CD4-positive, alpha-beta T cell treated with Interleukin-17A for 4 hours (primary cell): ENCODE data around the gene RAPGEF1.
"Not testable (repeated sequence)": the region's sequence is repeated elsewhere in the genome, so short reads cannot be mapped to it uniquely, and the experiment has no call there.

Experiments
- DNase-seq: peaks from one replicate; pipeline ENCODE4 v3.0.0-alpha.2; 2020; ENCODE audit warnings: mixed read lengths

Gene RAPGEF1

DNA sequence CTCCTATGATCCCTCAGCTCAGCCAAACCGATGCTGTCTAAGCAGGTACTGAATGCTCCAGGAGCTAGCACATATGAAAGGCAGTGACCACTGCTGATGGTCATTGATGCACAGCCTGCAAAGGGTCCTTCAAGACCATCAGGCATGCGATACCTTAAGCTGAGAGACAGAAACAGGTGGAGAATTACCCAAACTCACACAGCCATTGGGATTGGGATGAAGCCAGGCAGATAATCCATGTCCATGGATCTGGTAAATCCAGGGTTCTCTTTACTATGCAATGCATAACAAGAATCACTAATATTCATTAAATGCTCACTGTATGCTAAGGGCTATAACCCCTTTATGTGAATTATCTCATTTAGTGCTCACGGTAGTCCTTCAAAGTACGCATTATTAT, 36.2 kb downstream of the RAPGEF1 start:
- DNase-seq, result no peak

DNA sequence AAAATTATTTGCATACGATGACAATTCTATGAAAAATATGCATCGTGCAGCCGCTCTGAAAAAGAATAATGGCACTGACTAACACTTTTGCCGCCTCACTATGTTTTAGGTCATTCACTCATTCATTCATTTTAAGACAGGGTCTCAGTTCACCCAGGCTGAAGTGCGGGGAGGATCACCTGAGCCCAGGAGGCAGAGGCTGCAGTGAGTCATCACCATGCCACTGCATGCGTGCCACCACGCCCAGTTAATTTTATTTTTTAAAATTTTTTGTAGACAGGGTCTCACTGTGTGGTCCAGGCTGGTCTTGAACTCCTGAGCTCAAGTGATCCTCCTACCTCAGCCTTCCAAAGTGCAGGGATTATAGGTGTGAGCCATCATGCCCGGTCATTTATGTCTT, 37.0 kb downstream of the RAPGEF1 start:
- no peak for DNase-seq

DNA sequence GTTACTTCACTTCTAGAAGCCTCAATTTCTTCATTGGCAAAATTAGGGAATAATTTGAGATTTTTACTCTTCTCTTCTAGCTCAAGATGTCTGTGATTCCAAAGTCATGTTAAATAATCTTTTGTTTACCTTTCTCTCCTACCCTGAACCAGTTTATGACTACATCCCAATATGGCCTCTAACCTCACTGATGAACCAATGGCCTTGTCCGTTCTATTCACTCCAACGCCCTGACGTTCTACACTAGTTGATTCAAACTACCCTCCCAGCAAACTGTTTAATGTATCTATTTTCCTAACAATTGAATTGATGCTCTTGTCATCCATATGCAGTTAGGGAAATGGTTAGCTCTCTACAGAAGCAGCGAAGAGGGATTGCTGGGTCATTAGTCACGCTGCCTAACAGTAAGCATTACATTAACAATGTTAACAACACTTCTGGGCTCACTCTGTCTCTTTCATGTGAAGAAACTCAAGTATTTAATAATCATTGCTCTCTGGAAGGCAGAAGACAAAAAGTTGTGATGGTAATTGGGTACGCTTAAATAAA, 38.0 kb downstream of the RAPGEF1 start:
- no peak for DNase-seq

DNA sequence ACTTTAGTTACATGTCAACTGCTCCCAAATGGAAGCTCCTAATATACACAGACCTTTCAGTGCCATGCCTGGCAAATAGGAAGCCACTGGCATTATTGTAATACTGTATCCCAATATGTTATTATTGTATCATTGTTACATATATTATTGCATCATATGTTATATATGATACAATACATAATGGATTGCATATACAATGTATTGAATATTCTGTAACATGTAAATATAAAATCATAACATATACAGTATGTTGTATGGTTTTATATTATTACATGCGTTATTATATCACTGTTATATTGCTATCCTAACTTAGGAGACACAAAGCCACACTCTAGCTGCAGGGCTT, 38.5 kb downstream of the RAPGEF1 start:
- no peak for DNase-seq

DNA sequence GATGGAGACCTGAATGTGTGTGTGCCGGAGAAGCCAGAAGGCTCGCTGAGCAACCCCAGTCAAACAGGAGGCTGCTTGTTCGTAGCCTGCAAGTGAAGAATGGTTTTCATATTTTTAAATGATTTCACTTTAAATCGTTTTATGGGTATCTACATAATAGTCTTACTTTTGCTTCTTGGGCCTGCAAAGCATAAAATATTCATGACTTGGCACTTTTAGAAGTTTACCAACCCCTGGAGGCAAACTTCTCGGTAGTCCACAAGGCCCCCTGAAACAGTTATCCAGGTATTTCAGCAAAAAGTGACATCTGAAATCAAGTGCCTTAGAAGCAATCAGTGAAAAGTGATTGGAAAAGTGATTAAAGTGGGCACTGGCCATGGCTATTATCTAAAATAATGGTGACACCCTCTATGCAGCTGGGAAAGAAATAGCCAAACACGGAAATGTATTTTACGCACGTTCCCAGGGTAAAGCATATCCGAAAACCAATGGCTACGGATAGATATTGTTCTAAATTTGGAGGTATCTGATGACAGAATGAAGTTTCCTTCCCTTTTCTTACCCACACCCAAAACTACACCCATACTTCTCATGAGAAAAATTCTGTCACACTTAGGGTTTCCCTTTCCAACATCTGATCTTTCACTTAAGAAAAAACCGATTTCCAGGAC, 39.0 kb downstream of the RAPGEF1 start:
- no peak for DNase-seq

DNA sequence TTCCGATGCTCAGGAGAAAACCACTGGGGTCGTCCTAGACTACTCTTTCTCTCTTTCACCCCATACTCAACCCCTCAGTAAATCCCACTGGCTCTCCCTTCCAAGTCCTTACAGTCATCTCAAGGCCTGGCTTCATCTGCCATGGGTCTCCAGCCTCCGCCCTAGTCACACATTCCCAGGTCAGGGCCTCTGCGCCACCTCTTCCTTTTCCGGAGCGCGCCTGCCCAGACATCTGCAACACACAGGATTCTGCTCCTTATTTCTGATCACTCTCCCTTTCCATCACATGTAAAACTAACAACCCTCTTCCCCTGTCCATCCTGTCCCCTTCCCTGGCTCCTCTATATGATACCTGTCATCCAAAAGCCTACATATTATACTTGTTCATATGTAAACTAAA, 39.8 kb downstream of the RAPGEF1 start:
- DNase-seq, result no peak

DNA sequence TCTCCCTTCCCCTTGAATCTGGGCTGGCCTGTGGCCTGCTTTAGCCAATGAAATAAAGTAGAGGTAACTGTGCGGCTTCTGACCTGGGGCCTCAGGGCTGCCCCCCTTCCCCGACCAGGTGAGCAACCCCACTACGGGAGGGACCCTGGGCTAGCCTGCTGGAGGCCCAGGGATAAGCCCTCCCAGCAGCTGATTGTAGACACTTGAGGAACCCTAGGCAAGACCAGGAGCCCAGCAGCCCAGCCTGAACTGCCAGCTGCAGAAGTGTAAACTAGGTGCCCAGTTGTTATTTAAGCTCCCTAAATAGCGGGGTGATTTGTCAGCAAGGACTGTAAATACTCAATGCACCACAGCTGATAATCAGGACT, 41.3 kb downstream of the RAPGEF1 start:
- no peak for DNase-seq

DNA sequence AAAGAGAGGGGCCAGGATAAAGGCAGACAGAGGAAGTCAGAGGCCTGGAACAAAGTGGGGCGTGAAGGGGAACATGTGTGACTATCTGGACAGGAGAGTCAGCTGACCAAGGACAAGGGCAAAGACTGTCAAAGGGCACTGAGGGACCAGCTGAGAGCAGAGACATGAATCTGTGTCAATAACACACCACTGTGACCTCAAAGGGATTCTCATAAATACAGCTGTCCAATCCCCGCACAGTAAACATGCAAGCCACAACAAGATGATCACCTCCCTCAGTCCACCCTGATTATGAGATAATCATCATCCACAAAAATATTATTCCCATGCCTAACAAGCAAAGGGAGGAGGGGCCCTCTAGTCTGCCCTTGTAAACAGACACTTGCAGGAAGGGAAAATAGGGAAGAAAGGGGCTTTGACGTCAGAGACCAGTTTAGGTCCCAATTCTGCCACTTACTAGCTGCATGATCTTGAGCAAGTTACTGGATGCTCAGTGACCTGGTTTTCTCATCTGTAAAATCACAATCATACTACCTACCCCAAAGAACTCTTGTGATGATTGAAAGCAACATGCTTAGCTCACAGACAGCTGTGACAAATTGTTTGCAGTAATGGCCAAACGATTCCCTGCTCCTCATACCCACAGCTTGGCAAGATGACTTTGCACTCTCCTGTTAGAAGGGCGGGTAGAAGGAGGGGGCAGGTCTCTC, 41.8 kb downstream of the RAPGEF1 start:
- no peak for DNase-seq

DNA sequence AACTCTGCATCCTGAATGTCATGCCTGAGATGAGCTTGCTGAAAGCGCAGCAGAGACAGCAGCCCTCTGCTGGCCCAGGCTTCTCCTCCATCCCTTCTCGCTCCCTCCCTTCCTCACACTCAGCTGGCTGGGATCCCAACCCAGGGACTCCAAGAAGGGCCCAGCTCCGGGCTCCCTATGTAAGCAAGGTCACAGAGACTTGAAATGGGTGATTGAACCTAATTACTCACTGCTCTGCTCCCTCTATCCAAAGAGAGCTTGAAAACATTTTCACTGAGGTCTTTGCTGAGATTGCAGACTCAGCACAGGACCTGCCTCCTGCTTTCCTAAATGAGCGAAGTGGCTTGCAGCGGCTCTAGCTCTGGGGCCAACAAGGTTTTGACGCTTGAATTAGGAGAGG, 42.8 kb downstream of the RAPGEF1 start:
- DNase-seq, result no peak

DNA sequence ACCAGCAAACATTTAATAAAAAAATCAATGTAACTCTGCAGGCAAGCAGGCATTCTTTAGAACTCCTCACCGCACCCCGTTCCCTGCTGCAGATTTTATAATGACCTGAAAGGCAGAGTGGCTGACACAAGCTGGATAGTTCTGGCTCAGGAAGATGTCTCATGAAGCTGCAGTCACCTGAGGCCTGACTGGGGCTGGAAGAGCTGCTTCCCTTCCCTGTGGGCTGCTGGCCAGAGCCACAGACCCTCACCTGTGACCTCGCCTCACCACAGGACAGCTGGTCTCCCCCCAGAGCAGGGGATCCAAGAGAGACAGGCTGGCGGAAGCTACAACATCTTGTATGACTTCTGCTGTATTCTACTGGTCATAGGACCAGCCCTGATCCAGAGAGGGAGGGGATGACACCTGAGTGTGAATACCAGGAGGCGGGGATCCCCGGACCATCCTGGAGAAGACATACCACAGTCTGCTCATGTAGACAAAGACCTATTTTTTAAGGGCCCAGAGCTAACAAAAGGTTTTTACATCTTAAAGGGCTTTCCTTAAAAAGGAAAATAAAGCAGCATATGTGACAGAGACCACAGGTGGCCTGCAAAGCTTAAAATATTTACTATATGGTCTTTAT, 43.9 kb downstream of the RAPGEF1 start:
- DNase-seq, result no peak

DNA sequence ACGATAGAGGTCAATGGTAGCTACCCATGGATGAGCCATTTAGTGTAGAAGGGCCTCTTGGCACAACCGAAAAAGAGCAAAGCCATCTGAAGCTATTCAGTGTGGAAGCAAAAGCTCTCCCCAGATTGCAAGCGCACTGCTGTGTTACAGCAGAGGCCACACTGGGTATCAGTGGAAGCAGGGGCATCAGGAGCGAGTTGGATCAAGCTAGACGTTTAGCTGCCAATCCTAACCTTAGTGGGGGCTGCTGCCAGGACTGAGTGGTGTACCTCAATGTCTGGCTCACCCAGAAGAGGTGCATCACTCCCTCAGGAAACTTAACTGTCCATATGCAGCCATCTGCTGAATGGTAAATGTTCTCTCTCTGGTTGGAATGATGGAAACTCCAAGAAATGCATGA, 44.5 kb downstream of the RAPGEF1 start:
- no peak for DNase-seq

DNA sequence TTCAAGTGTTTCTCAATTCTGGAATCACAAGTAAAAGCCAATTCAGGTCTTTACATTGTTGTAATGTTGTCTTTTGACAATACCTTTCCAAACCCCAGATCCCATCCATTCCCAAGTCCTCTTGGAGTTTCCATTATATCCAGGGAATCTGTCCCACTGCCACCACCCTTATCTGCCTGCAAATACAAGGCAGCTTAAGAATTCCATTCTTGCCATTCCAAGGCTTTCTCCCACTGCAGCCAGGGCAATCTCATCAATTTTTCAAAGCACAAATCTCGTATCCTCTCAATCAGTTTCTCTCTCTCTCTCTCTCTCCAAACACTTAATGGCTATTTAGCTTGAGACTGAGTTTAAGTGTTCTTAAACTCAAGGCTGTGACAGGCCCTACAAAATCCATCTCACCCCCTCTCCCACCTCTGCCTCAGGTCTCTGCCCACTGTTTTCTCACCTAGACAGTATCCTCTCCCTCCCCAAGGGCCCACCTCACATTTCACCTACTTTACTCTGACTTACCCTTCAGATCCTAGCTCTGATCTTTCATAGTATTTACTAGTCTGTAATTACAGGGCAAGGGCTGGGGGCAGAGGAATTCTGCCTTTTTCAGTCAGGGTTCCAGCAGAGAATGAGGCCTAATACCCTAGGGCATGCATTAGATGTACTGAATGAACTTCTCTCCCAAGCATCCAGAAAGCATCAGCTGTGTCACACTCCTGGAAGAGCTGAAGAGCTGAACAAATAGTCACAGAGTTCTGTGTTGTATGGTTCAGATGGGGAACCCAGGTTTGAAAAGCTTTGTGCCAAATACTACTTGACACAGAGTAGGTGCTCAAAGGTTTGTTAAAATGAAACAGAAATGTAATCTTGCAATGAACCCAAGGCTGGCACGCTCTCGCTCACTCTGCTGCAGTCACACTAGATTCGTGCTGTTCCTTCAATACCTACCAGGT, 46.0 kb downstream of the RAPGEF1 start:
- DNase-seq, result no peak

DNA sequence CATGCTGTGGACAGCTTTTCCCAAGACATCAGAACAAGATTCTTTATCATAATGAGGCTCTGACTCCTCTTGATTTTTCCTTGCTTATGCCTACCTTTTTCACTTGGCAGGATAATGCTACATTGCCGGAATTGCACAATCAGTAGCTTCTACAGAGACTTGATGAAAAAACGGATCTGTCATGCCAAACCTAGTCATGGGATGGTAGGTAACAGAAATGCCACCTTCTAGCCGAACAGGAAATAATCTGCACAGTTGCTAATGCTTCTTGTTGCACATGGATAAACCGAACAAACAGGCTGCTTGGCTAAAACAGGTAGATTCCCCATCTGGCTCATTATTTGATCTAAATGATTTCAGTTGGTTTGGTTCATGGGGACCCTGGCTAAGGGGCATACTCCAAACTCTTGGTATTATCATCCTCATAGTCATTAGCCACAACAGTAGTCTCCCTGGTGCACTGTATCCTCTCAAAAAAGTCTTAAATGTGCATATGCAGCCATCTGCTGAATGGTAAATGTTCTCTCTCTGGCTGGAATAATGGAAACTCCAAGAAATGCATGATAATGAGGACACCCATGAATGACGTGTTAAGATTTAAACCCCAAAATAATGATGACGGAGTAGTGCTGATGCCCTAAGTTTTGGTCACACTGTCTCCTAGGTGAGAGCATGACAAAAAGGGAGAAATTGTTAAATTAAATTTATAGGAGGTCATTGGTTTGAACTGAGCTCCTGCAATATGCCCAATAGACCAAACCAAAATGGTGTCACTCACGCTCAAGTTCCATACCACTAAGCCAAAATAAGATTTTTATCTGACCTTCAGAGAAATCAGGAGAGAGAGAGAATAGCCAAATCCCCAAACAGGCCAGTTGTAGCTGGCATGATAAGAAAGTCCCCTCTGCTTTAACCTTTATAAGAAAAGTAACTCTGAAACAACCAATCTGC, 47.0 kb downstream of the RAPGEF1 start:
- DNase-seq, result no peak

DNA sequence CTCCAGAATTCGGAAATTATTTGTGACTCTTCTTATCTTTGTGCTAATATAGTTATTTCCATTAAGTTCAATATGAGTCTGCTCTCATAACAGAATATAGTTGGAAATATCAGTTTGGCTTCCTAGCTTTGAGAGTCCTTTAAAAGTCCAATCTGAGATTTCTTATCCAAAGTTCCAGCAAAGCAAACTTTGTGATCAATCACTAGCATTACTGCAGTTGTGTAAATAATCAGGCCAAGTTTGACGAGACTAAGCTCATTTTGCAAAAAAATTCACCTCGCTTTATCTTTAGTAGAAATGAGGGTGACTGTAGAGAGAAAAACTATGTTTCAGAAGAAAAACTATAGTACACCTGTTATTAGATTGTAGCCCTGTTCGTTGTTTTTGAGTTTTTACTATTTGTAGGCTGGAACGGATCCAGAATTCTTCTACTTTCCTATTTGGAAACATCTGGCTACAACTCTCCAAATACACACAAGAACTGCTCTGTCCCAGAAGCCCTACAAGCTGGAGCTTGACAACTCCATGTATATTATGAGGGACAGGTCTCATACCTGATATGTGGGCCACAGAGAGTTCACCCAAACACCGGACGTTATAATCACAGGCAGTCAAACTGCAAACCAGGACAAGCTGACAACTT, 47.8 kb downstream of the RAPGEF1 start:
- DNase-seq, result no peak

DNA sequence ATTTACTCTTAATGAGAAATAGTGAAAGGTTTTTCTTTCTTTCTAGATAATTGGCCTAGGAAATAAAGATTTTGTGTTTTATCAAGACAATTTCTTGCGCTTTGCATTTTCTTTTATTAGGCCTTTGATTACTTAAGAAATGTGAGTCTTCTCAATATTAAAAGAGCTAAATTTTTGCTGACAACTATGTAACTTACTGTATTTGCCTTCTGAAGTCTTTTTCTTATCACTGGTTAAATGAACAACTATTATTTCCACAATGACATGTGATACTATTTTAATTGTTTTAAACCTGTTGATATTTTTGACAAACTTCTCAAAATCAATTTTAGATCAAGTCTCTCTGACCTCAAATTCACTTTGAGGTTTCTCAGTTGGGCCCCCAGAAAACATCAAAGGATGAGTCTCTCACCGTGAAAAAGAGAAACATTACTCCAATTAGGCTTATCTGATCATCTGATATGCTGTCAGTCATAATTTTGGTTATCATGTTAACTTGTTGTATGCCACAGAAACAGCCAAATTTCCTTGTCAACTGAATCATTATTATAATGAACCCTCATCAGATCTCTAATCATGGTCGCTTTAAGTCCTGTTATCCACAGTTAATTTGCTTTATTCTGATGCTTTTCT, 48.8 kb downstream of the RAPGEF1 start:
- peak; percentile 30 for DNase-seq

DNA sequence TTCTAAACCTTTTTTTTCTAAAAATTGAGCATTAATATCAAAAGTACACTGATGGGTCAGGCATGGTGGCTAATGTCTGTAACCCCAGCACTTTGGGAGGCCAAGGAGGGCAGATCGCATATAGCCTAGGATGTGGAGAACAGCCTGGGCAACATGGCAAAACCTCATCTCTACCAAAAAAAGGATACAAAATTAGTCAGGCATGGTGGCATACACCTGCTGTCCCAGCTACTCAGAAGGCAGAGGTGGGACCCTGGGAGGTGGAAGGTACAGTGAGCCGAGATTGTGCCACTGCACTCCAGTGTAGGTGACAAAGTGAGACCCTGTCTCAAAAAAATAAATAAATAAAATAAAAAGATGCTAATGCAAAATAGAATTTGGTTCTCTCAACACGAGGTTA, 49.4 kb downstream of the RAPGEF1 start:
- no peak for DNase-seq

DNA sequence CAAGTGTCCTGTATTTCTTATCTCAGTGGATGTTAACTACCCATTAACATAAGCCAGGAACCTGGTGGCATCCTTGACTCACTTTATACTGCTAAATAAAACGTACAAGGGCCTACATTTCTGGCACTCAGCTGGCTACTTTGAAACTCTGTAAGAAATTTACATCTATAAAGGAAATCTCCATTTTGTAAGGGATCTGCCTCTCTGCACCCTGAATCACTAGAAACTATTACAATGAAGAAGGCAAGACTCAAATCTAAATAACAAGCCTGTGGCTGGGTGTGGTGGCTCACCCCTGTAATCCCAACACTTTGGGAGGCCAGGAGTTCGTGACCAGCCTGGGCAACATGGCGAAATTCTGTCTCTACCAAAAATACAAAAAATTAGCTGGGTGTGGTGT, 51.5 kb downstream of the RAPGEF1 start:
- no peak for DNase-seq

DNA sequence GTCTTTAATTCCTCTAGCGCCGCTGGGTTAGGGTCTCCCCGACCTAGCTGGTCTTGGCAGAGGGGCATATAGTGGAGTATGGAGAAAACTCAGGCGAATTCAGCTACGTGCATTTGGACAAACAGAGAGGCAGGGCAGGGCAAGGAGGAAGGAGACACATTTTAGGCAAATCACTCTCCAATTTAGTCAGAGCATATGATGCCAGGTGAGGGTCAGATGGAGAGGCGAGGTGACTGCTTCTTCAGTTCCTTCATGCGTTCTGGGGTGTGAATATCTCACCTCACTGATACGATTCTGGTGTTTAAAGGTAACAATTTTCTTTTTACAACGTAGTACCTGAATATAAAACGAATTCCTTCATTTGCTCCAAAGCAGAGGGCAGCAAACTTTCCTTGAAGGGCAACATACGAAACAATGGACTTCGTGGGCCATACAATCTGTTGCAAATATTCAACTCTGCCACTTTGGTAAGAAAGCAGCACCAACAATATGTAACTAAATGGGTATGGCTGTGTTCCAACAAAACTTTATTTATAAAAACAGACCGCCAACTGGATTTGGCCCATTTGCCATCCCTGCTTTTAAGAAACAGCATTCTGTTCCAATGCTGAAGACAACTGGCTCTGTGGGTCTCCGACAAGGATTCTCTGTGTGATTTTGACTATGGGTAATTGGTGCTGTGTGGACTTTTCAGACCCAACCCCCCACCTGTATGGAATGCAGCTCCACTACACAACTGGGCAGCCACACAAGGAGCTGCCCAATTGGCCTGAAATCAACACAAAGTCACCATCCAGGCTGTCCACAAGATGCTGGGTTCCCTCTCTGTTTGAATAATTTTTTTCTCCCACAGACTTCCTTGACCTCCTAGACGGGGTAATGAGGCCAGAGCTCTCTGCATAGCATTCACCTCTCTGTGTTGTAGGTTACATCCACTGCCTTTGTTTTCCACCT, 53.8 kb downstream of the RAPGEF1 start:
- DNase-seq, result no peak

DNA sequence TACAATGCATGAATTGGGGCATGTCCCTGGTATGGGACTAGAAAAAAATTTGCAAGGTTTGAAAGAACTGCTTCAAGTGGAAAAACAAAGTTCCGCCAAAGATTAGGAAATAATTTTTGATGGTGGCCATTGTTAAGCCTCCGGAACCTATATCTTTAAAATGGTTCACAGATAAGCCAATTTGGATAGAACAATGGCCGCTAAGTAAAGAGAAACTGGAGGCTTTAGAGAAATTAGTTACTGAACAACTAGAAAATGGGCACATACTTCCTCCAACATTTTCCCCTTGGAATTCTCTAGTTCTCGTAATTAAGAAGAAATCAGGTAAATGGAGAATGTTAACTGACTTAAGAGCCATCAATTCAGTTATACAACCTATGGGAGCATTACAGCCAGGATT, 56.8 kb downstream of the RAPGEF1 start:
- not testable (repeated sequence) for DNase-seq

DNA sequence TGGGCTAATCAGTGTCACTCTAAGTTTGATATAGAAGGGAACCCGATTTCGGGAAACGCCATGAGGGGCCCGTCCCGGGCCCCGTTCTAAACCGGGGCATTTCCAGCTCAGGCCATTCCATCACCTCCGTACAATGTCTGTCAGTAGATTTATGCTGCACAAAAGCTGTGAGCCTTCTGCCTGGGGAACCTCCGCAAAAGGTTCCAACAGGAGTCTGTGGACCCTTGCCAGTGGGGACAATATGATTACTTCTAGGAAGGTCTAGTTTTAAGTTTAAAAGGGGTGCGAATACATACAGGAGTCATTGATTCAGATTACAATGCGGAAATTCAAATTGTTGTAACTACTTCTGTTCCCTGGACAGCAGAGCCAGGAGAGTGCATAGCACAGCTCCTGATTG, 57.6 kb downstream of the RAPGEF1 start:
- no peak for DNase-seq
